GM19438 (cell line): ENCODE measurements around the gene AKR7A2.

Source experiments
- ATAC-seq: cut with Tn5 transposase; IDR thresholded peaks from one replicate; pipeline ENCODE4 v1.9.1; 2021; ENCODE audit warnings: low read depth; ENCODE audit not compliant: unreplicated experiment

AKR7A2 gene

GRCh38 chr1:19343617-19344350 is 31.8 kb upstream of the AKR7A2 start:
- no peak for ATAC-seq

- no peak for ATAC-seq
These were observed 31.1 kb upstream of the AKR7A2 start for GRCh38 chr1:19342894-19343616.

- no peak for ATAC-seq
These were observed 30.3 kb upstream of the AKR7A2 start for GRCh38 chr1:19342062-19342750.

GRCh38 chr1:19341201-19342061 is 29.5 kb upstream of the AKR7A2 start:
- no peak for ATAC-seq

- ATAC-seq, result no peak
These were observed 28.5 kb upstream of the AKR7A2 start for GRCh38 chr1:19340387-19340937.

GRCh38 chr1:19339214-19339861 is 27.4 kb upstream of the AKR7A2 start:
- ATAC-seq, result no peak

GRCh38 chr1:19338323-19338762 is 26.4 kb upstream of the AKR7A2 start:
- no peak for ATAC-seq

GRCh38 chr1:19337289-19337688 is 25.3 kb upstream of the AKR7A2 start:
- ATAC-seq, result no peak

- no peak for ATAC-seq
These were observed 24.6 kb upstream of the AKR7A2 start for GRCh38 chr1:19336543-19336942.

- no peak for ATAC-seq
These were observed 21.8 kb upstream of the AKR7A2 start for GRCh38 chr1:19333587-19334354.

- no peak for ATAC-seq
These were observed 20.9 kb upstream of the AKR7A2 start for GRCh38 chr1:19332832-19333231.

- no peak for ATAC-seq
These were observed 19.4 kb upstream of the AKR7A2 start for GRCh38 chr1:19331262-19331878.

- no peak for ATAC-seq
These were observed 18.6 kb upstream of the AKR7A2 start for GRCh38 chr1:19330449-19331135.

- ATAC-seq, result no peak
These were observed 17.7 kb upstream of the AKR7A2 start for GRCh38 chr1:19329611-19330010.

GRCh38 chr1:19329188-19329587 is 17.2 kb upstream of the AKR7A2 start:
- no peak for ATAC-seq

- ATAC-seq, result no peak
These were observed 16.5 kb upstream of the AKR7A2 start for GRCh38 chr1:19328486-19328885.

- ATAC-seq, result no peak
These were observed 15.8 kb upstream of the AKR7A2 start for GRCh38 chr1:19327736-19328135.

GRCh38 chr1:19327301-19327700 is 15.4 kb upstream of the AKR7A2 start:
- ATAC-seq, result no peak
